RWPE2 (cell line): ENCODE results near the gene TPRX1.
A peak's percentile ranks its signal among the peaks of the same experiment; 100 is the strongest.

Experiments used
- ATAC-seq: fragments of 200-7000 bp; cut with Tn5 transposase; 3 replicates; pipeline ENCODE4 v1.9.1; 2021; ENCODE audit warnings: low read depth
- DNase-seq: peaks from one replicate; pipeline ENCODE4 v3.0.0-alpha.2; 2020; ENCODE audit warnings: low spot score
- H3K27ac ChIP-seq: fragments of 450-650 bp; 2 replicates; pipeline ENCODE4 v1.5.1; 2017; ENCODE audit warnings: mild to moderate bottlenecking; ENCODE audit not compliant: poor library complexity, severe bottlenecking
- H3K27me3 ChIP-seq: fragments of 250-450 bp; sonication (Bioruptor Pico); 2 replicates; pipeline ENCODE4 v1.5.1; 2021; ENCODE audit warnings: mild to moderate bottlenecking, moderate library complexity; ENCODE audit not compliant: insufficient read depth, poor library complexity, severe bottlenecking
- H3K36me3 ChIP-seq: fragments of 250-450 bp; sonication (Bioruptor Pico); 2 replicates; pipeline ENCODE4 v1.5.1; 2020; ENCODE audit warnings: low read depth, mild to moderate bottlenecking, moderate library complexity
- H3K4me1 ChIP-seq: fragments of 250-450 bp; sonication (Bioruptor Pico); 2 replicates; pipeline ENCODE4 v1.5.1; 2021; ENCODE audit warnings: mild to moderate bottlenecking, moderate library complexity; ENCODE audit not compliant: insufficient read depth, poor library complexity, severe bottlenecking
- H3K4me3 ChIP-seq: fragments of 250-450 bp; sonication (Bioruptor Pico); 2 replicates; pipeline ENCODE4 v1.5.1; 2021; ENCODE audit warnings: mild to moderate bottlenecking, moderate library complexity; ENCODE audit not compliant: severe bottlenecking
- H3K9me3 ChIP-seq: fragments of 250-450 bp; sonication (Bioruptor Pico); 2 replicates; pipeline ENCODE4 v1.5.1; 2021; ENCODE audit warnings: mild to moderate bottlenecking, moderate library complexity; ENCODE audit not compliant: severe bottlenecking
- TF ChIP-seq, protein P1 (sequence below): fragments of 450-650 bp; IDR thresholded peaks from one replicate; pipeline ENCODE4 v1.5.1; 2017; ENCODE audit warnings: mild to moderate bottlenecking, moderate library complexity; ENCODE audit not compliant: poor library complexity, severe bottlenecking

TPRX1 gene

DNA sequence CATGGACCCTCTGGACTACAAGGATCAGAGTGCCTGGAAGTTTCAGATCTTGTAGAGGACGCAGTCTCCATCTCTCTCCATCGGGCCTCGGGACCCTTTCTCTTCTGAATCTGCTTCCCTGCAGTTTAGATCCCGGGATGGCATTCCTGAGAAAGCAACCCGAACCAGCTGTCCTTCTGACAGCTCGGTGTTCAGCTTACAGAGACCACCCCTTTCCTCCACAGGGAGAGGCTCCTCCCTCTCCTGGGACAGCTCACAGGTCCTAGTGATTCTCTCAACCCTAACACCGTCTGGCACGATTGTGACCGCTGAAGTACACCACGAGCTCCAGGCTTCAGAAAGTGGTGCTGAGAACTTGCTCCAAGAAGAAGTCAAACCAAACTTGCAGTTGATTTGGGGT lies 35.6 kb upstream of the TPRX1 start:
- H3K27ac ChIP-seq = no peak overlapping the region
- DNase-seq (no peak), ATAC-seq (peak; percentile 19; the same call in 1 of the 3 replicates)
- H3K9me3 ChIP-seq = peaks cover 2% of the 10 kb centered on the region
- H3K4me3 ChIP-seq = no peak overlapping the region
- H3K36me3 ChIP-seq = no peaks in the 10 kb centered on the region
- TF ChIP-seq, protein P1, sequence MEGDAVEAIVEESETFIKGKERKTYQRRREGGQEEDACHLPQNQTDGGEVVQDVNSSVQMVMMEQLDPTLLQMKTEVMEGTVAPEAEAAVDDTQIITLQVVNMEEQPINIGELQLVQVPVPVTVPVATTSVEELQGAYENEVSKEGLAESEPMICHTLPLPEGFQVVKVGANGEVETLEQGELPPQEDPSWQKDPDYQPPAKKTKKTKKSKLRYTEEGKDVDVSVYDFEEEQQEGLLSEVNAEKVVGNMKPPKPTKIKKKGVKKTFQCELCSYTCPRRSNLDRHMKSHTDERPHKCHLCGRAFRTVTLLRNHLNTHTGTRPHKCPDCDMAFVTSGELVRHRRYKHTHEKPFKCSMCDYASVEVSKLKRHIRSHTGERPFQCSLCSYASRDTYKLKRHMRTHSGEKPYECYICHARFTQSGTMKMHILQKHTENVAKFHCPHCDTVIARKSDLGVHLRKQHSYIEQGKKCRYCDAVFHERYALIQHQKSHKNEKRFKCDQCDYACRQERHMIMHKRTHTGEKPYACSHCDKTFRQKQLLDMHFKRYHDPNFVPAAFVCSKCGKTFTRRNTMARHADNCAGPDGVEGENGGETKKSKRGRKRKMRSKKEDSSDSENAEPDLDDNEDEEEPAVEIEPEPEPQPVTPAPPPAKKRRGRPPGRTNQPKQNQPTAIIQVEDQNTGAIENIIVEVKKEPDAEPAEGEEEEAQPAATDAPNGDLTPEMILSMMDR = no peak
- H3K27me3 ChIP-seq = no peaks in the 10 kb centered on the region
- no peaks in the 10 kb centered on the region for H3K4me1 ChIP-seq

DNA sequence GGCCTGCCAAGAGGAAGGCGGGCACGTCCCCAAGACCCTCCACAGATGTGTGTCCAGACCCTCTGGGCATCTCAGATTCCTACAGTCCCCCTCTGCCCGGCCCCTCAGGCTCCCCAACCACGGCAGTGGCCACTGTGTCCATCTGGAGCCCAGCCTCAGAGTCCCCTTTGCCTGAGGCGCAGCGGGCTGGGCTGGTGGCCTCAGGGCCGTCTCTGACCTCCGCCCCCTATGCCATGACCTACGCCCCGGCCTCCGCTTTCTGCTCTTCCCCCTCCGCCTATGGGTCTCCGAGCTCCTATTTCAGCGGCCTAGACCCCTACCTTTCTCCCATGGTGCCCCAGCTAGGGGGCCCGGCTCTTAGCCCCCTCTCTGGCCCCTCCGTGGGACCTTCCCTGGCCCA lies 35.1 kb upstream of the TPRX1 start:
- TF ChIP-seq, protein P1 = no peak
- Histone ChIP-seq H3K4me1 (no peaks in the 10 kb centered on the region), H3K4me3 (no peak overlapping the region), H3K36me3 (no peaks in the 10 kb centered on the region), H3K27me3 (no peaks in the 10 kb centered on the region), H3K27ac (no peak overlapping the region), H3K9me3 (peaks cover 2% of the 10 kb centered on the region)
- ATAC-seq = no peak
- no peak for DNase-seq

DNA sequence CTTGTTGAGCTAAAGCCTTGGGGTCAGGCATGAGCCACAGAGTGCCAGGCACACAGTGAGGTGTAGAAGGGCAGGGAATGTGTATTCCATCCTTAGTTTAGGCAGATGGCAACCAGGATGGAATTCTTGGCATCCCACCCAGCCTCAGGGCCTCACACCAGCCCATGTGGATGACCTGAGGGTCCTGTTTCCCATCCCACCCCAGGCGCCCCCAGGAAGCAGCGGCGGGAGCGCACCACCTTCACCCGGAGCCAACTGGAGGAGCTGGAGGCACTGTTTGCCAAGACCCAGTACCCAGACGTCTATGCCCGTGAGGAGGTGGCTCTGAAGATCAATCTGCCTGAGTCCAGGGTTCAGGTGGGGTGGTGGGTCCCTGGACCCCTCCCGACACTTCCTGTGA lies 31.7 kb upstream of the TPRX1 start:
- TF ChIP-seq, protein P1 = no peak
- H3K4me1 ChIP-seq = no peaks in the 10 kb centered on the region
- no peak overlapping the region for H3K27ac ChIP-seq
- DNase-seq (no peak), ATAC-seq (no peak)
- no peak overlapping the region for H3K4me3 ChIP-seq
- no peaks in the 10 kb centered on the region for H3K27me3 ChIP-seq
- peaks cover 2% of the 10 kb centered on the region for H3K9me3 ChIP-seq
- no peaks in the 10 kb centered on the region for H3K36me3 ChIP-seq

DNA sequence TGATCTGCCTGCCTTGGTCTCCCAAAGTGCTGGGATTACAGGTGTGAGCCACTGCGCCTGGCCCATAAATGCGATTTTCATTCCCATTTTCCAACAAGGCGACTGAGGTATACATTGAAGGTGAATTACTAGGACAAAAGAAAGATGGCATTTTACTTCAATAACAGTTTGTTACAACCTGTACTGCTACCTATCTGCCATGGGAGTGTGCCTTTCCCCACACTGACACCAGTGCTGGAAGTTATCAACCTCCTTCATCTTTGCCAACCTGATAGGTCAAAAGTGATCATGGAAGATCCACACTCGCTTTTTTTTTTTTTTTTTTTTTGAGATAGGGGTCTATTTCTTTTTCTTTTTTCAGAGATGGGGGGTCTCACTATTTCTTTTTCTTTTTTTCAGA lies 28.4 kb upstream of the TPRX1 start:
- DNase-seq = no peak
- TF ChIP-seq, protein P1 = no peak

DNA sequence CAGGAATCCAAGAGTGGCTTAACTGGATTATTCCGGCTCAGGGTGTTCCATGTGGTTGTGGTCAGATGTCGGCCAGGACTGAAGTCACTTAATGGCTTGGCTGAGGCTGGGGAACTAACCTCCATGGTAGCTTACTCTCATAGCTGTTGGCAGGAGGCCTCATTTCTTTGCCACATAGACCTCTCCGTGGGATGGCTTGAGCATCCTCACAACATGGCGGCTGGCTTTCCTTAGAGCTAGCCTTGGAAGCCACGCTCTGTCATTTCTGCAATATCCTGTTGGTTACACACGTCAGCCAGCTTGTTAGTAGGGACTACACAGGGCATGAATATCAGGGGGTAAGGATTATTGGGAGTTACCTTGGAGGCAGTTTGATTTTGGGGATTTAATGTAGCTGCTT lies 22.4 kb upstream of the TPRX1 start:
- DNase-seq (no peak), ATAC-seq (no peak)
- no peaks in the 10 kb centered on the region for H3K9me3 ChIP-seq
- H3K4me1 ChIP-seq = no peaks in the 10 kb centered on the region
- TF ChIP-seq, protein P1 = no peak
- no peak overlapping the region for H3K27ac ChIP-seq
- H3K36me3 ChIP-seq = no peaks in the 10 kb centered on the region
- no peak overlapping the region for H3K4me3 ChIP-seq
- H3K27me3 ChIP-seq = no peaks in the 10 kb centered on the region

More for the DNA sequence above, 28.4 kb upstream of the TPRX1 start:
- no peak overlapping the region for H3K4me3 ChIP-seq
- H3K27ac ChIP-seq = no peak overlapping the region
- H3K4me1 ChIP-seq = no peaks in the 10 kb centered on the region
- no peaks in the 10 kb centered on the region for H3K27me3 ChIP-seq
- H3K36me3 ChIP-seq = no peaks in the 10 kb centered on the region
- no peak for ATAC-seq
- peaks cover 1% of the 10 kb centered on the region for H3K9me3 ChIP-seq
